Activated CD8-positive, alpha-beta memory T cell treated with anti-CD3 and anti-CD28 coated beads for 4 hours (primary cell): ENCODE measurements around the gene S100A3.
"Not testable (repeated sequence)": the region's sequence is repeated elsewhere in the genome, so short reads cannot be mapped to it uniquely, and the experiment has no call there.

Source experiments
- DNase-seq, 2 donors: peaks; one replicate each; pipeline ENCODE4 v3.0.0-alpha.2; 2020; ENCODE audit warnings: low read depth in 2 of 2

Gene S100A3, protein sequence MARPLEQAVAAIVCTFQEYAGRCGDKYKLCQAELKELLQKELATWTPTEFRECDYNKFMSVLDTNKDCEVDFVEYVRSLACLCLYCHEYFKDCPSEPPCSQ

DNA sequence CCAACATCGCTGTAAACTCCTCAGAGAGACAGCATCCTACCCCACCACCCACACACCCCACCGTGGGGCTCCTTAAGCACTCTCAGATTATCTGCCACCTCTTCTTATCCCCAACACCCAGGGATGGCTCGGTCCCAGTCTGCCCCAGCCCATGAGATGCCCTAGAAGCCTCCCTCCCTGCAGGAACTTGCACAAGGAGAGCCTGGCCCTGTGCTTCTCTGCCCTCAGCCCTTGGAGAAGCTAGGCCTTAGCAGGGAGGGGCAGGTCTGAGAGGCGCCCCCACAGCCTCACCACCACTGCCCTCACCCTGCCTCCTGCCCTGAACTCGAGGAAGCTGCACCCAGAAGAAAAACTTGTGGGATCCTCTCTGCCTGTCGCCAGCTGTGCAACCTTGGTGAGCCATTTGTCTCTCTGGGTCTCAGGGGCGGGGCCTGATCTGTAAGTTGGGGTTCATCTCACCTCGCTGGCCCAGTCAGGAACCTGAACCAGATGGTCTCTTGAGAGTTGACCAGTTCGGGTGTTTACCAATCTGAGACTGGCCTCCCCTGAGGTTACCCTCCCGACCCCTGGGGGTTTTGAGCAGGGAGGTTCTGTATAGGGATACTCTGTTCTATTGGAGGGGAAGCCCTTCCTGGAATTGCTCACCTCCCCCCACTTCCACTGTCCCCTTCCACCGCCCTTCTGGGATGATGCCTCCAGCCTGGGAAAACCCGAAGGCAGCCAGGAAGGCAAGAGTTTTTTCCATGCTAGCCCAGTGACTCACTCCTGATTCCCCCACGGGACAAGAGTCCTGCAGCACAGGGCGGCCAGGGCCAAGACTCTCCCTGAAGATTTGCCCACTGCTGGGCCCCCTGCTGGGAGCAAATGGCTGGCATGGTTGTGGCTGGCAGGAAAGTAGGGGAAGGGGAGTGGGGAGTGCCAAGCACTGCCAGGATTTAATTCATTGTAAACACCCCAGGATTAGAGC is at the start of gene S100A3:
TSS of gene S100A3 (minus strand) at position 537 of the 967 bp plus-strand sequence. CDS start 773 bp downstream, outside the sequence.
- DNase-seq: no peak

DNA sequence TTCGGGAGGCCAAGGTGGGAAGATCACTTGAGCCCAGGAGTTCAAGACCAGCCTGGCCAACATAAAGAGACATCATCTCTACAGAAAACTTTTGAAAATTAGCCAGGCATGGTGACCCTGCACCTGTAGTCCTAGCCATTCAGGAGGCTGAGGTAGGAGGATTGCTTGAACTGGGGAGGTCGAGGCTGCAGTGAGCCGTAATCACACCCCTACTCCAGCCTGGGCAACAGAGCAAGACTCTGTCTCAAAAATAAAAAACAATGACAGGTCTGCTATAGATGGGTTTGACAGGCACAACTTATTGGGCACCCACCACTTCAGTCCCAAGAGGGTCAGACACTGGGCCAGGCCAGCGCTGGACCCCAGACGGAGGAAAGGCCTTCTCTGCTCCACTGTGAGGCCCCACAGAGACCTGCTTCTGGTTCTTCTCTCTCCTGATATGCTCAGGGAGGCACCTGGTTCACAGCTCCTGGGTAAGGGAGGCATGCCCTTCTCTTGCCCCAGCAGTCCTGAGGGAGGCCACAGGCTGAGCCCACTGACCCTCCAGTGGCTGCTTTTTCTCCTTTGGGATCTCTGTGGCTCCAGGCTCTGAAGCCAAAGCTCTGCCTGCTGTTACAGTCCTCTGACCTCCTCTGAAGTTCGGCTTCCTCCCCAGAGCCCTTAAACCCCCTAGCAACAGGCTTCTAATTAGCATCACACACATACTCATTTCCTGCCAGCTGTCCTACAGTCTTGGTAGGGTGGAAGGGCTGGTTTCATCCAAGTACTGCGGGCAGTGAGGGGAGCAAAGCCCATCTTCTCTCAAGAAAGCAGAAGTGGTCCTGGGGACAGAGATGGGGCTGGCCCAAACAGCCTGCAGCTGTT is 49.5 kb upstream of the S100A3 start:
- no peak for DNase-seq

DNA sequence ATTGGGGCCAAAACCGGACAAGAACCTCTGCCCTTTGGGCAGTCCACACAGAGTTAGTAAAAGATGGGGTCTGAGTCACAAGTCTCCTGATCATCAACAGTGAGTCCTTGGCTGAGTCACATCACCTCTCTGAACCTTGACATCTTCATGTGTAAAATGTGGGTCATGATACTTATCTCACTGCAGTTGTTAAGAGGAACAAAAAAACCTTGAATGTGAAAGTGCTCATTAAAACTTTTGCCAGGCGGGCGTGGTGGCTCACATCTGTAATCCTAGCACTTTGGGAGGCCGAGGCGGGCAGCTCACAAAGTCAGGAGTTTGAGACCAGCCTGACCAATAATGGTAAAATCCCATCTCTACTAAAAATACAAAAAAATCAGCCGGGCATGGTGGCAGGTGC is 48.1 kb upstream of the S100A3 start:
- no peak for DNase-seq

DNA sequence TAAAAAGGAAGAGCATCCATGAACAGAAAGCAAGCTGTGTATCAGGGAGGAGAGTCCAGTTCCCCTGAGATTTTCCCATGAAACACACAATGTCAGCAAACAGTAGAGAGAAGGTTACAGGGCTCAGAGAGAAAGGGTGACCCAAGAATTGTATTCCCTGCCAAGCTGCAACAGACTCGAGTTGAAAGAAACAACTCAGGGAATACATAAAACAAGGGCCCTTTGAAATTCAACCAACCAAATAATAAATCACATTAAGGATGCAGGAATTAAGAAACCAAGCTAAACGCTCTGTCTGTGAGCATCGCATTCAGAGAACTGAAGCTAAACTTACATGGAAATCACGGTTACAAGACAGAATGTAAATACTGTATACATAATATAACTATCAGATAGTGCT is 43.7 kb upstream of the S100A3 start:
- no peak for DNase-seq

DNA sequence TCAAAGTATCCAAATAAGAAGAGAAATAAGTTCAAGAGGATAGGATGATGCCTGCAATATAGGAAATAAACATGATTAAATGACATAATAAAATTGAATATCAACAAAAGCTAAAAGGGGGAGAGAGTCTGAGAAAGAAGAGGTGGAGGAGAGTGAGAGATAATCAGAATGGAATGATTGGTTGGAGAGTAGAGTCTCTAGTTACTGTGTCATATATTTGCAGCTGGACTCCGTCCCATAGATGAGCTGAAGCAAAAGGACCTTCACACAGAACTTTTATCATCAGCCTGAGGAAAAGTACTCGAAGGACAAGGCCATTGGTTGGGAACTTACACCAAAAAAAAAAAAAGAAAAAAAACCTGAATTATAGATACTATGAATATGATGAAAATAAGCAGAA is 39.4 kb upstream of the S100A3 start:
- DNase-seq: no peak

DNA sequence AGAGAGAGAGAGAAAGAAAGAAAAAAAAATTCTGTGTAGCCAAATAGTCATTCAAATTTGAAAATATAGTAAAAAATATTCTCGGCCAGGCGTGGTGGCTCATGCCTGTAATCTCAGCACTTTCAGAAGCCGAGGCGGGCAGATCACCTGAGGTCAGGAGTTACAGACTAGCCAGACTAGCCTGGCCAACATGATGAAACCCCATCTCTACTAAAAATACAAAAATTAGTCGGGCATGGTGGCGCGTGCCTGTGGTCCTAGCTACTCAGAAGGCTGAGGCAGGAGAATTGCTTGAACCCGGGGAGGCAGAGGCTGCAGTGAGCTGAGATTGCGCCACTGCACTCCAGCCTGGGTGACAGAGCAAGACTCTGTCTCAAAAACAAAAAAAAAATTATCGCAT is 39.0 kb upstream of the S100A3 start:
- not testable (repeated sequence) for DNase-seq

DNA sequence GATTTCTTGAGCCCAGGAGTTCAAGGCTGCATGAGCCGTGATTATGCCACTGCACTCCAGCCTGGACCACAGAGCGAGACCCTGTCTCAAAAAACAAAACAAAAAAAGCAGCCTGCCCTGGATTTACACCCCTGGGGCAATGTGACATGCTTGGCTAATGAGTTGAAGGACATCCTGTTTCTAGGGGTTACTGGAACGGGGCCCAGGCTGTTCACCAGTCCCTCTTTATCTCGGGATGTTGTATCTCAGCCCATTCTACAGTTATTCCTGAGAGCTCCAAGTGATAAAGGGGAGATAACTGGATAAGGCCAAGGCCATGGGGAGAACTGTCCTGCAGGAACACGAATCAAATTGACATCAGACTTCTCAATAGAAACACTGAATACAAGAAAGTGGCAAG is 38.3 kb upstream of the S100A3 start:
- DNase-seq: no peak

DNA sequence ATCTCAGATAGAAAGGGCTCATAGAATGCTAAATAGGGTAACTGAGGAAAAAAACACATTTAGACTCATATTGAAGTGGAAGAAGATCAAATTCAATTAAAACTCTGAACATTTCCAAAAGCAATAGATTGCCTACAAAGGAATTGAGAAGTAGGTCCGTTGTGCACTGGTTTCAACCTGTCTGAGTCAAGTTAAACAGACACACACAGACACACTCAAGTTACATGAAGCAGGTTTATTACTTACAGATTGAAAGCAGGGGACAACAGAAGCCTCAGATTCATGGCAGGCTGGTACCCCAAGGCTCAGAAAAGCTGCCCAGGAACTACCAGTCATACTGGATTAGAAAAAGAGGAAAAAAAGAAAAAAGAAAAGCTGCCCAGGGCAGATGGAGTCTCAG is 37.3 kb upstream of the S100A3 start:
- no peak for DNase-seq

DNA sequence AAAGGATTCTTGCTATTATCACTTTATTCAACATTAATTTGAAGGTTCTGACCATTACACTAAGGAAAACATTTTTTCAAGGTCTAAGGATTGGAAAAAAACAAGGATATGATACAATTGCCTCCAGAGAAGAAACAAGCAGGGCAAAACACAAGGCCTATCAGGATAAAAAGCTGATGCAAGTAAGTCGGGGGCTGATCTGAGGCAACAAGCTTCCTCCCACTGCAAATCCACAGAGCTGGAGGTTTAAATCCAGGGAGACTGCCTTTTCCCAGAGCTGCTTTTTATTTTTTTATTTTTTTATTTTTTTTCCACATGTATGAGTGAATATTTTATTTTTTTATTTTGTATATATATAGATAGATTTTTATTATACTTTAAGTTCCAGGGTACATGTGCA is 35.9 kb upstream of the S100A3 start:
- DNase-seq: no peak

DNA sequence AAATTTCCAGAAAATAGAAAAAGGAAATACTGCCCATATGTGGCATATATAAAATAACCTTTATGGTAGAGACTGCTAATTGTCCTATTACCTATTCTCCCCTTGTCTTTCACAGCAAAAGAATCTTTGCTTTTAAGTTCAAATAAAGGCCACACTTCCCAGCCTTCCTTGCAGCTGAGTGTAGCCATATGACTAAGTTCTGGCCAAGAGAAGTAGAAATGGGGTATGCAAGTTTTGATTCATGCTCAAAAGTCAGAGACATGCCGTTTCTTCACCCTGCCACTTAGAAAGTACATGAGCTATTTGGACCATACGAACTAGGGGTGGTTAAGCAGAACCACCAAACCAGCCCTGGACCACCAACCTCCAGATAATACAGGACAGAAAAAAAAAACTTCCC is 34.9 kb upstream of the S100A3 start:
- DNase-seq: no peak

DNA sequence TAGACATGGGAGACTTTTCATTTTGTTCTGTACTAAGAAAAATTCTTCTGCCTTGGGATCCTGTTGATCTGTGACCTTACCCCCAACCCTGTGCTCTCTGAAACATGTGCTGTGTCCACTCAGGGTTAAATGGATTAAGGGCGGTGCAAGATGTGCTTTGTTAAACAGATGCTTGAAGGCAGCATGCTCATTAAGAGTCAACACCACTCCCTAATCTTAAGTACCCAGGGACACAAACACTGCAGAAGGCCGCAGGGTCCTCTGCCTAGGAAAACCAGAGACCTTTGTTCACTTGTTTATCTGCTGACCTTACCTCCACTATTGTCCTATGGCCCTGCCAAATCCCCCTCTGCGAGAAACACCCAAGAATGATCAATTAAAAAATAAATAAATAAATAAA is 34.5 kb upstream of the S100A3 start:
- DNase-seq: not testable (repeated sequence)

DNA sequence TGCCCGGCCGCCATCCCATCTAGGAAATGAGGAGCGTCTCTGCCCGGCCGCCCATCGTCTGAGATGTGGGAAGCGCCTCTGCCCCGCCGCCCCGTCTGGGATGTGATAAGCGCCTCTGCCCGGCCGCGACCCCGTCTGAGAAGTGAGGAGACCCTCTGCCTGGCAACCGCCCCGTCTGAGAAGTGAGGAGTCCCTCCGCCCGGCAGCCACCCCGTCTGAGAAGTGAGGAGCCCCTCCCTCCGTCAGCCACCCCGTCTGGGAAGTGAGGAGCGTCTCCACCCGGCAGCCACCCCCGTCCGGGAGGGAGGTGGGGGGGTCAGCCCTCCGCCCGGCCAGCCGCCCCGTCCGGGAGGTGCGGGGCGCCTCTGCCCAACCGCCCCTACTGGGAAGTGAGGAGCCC is 33.8 kb upstream of the S100A3 start:
- DNase-seq: not testable (repeated sequence)

DNA sequence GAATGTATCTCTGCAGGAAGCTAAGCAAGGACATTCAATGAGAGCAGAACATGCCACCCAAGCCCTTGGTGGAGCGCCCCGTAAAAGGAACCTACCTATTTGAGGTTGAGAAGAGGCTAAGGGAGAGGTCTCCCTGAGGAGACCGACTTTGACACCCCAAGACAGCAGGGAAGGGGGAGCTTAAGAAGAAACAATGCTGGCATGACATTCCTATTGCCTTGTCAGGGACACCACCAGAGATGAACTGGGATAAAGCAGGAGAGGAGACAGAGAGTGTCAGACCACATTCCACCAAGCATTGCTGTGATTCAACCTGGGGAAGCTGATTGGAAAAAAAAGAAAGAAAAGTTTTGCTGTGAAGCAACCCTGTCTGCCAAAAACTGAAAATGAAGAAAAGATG is 29.9 kb upstream of the S100A3 start:
- DNase-seq: no peak

DNA sequence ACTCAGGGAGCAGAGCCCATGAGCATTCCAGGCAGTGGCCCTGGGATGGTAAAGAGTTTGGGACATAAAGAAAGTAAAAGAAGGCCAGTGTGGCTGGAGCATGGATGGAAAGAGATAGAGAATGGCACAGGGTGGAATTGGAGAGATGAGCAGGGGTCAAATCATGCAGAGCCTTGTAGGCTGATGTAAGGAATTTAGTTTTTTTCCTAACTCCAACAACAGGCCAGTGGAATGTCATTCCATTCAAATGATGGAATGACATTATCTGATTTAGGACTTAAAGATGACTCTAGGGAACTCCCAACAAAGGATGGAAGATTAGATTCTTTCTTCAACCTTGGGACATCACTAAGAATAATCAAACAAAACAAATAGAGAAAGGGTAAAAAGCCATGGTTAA is 29.4 kb upstream of the S100A3 start:
- no peak for DNase-seq

DNA sequence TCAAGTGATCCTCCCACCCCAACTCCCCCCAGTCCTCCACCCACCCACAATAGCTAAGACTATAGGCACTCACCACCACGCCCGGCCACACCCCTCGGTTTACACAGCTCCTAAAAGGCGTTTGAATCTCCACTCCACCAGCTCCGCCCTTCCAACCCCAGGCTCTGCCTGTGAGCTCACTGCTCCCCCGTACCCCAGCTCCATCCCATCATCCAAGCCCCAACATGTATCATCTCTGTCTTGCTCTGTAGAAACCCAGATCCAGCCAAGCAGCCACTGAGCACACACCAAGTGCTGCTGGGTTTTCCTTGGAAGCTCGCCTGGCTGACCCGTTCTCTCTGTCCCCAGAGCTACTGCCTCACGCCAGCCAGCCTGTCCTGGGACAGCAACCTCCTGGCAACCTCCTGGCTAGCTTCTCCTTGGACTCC is 28.6 kb upstream of the S100A3 start:
- no peak for DNase-seq

DNA sequence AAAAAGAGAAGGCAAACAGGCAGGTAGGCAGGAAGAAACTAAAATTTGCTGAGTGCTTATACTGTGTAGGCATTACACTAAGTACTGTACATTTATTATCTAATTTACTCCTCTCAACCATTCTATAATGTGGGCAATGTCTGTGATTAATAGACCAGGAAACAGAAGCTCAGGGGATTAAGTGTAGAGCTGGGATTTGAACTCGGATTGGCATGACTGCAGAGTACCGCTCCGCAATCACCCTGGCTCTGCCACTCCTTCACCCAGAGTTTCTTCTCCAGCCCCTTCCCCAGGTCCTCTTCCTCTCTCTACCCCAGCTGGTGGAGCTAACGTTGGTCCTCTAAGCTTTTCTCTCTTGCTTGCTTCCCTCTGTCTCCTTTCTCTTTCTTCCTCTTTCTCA is 28.1 kb upstream of the S100A3 start:
- no peak for DNase-seq

DNA sequence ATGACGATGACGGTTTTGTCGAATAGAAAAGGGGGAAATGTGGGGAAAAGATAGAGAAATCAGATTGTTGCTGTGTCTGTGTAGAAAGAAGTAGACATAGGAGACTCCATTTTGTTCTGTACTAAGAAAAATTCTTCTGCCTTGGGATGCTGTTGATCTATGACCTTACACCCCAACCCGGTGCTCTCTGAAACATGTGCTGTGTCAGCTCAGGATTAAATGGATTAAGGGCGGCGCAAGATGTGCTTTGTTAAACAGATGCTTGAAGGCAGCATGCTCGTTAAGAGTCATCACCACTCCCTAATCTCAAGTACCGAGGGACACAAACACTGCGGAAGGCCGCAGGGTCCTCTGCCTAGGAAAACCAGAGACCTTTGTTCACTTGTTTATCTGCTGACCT is 26.4 kb upstream of the S100A3 start:
- not testable (repeated sequence) for DNase-seq

DNA sequence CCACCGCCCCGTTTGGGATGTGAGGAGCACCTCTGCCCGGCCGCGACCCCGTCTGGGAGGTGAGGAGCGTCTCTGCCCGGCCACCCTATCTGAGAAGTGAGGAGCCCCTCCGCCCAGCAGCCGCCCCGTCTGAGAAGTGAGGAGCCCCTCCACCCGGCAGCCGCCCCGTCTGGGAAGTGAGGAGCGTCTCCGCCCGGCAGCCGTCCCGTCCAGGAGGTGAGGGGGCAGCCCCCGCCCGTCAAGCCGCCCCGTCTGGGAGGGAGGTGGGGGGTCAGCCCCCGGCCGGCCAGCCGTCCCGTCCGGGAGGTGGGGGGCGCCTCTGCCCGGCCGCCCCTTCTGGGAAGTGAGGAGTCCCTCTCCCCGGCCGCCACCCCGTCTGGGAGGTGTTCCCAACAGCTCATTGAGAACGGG is 26.0 kb upstream of the S100A3 start:
- not testable (repeated sequence) for DNase-seq

DNA sequence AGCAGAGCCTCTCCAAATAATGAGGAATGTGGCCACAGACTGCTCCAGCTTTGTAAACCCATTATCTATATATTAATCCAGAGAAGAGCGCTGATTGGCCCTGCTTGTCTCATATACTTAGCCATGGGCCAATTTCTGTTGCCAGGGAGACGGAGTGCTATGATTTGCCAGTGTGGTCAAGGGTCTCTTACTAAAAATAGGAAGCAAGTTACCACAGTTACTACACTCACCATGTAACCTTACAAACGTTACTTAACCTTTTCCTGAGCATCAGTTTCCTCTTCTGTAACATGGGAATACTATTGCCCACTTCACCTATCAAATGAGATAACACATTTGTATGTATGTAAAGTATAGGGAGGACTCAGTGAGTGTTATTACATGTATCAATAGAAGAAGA is 24.3 kb upstream of the S100A3 start:
- no peak for DNase-seq

DNA sequence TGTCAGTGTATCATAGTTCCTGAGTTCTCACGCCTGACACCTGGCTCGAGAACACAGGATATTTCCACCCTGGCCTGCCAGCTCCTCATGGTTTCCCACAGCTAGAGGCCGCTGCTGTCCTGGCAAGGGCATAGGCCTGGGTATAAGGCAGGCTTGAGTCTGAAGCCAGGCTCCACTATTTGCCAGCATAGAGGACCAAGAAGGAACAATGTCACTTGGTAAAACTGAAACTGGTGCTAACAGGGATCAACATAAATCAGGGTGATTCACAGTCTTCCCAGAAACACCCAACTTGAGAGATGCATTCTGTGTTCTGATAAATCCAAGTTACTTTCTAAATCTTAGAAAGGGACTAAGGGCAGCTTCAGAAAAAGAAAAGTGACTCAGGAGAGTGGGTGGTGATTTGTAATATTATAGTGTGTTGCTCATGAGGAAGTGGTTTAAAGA is 23.5 kb upstream of the S100A3 start:
- DNase-seq: no peak

DNA sequence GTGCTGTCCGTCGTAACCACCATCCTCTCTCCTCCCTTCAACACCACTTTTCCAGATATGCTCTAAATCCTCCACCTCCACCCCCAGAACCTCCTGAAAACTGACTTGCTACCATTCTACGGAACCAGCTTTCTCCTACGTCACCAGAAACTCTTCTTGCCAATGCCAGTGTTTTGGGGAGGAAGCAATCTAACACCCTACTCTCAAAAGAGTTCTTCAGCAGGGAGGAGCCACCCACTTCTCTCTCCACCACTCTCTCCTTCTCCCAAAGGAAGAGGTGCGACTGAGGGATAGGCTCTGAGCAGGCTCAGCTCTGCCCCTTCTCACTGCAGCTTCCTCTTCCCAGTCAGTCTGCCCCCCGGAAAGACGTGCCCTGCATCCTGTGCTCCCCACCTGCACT is 22.6 kb upstream of the S100A3 start:
- DNase-seq: no peak

DNA sequence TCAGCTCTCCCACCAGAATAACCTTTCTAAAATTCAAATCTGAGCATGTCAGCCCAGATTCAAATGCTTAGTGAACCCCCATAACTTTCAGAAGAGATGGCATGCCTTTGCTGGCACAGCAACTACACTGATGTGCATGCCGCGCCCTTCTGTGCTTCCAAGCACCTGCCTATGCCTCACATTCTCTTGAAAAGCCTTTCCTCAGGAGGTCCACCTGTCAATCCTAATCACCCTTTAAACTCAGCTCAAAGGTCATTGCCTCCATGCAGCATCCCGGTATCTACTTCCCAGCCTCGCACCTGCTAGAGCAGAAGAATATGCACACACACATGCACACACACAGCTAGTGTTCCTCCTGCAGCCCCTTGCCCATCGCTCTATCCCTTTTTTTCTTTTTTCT is 21.8 kb upstream of the S100A3 start:
- DNase-seq: no peak
